Vagina (tissue), 2 donors: Measurements from ENCODE around the gene TP53I3.

Experiments used
- POLR2A ChIP-seq, 2 donors: fragments of 450-650 bp; IDR thresholded peaks; one replicate each; pipeline ENCODE4 v1.6.1; 2017; ENCODE audit warnings: antibody characterized with exemption in 2 of 2, mild to moderate bottlenecking in 2 of 2, moderate library complexity in 2 of 2
- TF ChIP-seq, protein P1 (sequence below), 3 experiments: fragments of 450-650 bp in 2 of 3; fragments of 200-600 bp in 1 of 3; sonication (generic) in 1 of 3; IDR thresholded peaks; one replicate each; pipeline ENCODE4 v1.5.1; 2017 to 2019; ENCODE audit warnings: antibody characterized with exemption in 3 of 3, mild to moderate bottlenecking in 2 of 3, moderate library complexity in 2 of 3

GRCh38 chr2:24105816-24106215, 21.2 kb upstream of the TP53I3 start:
- TF ChIP-seq, protein P1, sequence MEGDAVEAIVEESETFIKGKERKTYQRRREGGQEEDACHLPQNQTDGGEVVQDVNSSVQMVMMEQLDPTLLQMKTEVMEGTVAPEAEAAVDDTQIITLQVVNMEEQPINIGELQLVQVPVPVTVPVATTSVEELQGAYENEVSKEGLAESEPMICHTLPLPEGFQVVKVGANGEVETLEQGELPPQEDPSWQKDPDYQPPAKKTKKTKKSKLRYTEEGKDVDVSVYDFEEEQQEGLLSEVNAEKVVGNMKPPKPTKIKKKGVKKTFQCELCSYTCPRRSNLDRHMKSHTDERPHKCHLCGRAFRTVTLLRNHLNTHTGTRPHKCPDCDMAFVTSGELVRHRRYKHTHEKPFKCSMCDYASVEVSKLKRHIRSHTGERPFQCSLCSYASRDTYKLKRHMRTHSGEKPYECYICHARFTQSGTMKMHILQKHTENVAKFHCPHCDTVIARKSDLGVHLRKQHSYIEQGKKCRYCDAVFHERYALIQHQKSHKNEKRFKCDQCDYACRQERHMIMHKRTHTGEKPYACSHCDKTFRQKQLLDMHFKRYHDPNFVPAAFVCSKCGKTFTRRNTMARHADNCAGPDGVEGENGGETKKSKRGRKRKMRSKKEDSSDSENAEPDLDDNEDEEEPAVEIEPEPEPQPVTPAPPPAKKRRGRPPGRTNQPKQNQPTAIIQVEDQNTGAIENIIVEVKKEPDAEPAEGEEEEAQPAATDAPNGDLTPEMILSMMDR (IDR thresholded peaks at IDR 0.05), result no peak
- TF ChIP-seq POLR2A (IDR thresholded peaks at IDR 0.05), result no peak
